Fibroblast of the aortic adventitia (primary cell): ENCODE data around the gene GNPNAT1. TPM values are rescaled to one million over a fixed set of nuclear protein-coding genes. Genes with fewer than 3 reads are reported as not detected.

Experiments
- DNase-seq: peaks from one replicate; pipeline ENCODE4 v3.0.0-alpha.2; 2010; ENCODE audit warnings: low read depth
- H3K4me3 ChIP-seq: 2 replicates; pipeline ENCODE4 v1.5.1; 2011; ENCODE audit warnings: low read depth, mild to moderate bottlenecking, control low read depth, low read length, moderate library complexity
- total RNA-seq: library from RNA; depleted of rRNA; stranded (reverse); fragments of >200 nt; gene quantifications from 2 replicates; pipeline ENCODE4 v1.2.3, GENCODE V29; 2012; ENCODE audit warnings: low replicate concordance
- TF ChIP-seq, protein P1 (sequence below): IDR thresholded peaks from 2 replicates; pipeline ENCODE4 v1.5.1; 2011; ENCODE audit warnings: mild to moderate bottlenecking, low read length, control low read depth, inconsistent platforms; ENCODE audit not compliant: insufficient read depth

The GNPNAT1 gene
- total RNA-seq: 26.6 and 59.9 TPM in 2 replicates

DNA sequence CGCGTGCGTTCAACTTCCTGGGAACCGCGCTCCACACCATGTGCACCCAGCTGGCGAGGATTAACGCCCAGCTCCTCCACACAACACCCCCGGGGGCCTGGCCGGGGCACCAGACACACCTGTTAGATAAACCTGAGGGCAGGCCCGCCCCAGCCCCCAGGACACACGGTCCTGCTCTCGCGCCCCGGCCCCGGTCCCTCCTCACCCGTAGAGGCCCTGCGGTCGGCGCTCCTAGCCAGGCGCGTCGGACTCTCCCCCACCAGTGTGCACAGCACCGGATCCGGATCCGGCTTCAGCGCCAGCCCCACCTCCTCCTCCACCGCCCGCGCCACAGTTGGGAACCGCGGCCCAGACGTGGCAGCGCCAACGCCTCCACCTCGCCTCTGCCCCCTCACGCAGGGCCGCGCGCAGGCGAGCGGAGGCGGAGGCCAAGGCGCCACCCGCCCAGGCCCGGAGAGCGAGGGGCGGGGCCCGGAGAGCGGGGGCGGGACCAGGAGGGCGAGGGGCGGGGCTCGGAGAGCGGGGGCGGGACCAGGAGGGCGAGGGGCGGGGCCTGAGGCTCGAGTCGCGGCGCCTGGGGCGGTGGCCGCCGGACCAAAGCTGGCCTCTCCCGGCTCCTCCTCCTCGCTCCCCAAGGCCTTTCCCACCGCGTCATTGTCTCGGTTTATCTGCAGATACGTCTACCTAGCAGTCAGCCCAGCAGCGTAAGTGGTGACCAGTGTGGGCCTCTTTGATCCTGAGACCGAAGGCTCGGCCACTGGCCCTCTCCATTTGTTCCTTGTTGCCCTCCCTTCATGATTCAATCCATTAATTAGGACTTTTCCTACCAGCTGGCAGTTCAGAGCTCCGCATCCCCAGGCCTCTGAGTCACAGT, at the start of gene GNPNAT1:
Gene GNPNAT1, minus strand, starts transcription at position 385 of the 874 bp plus-strand sequence. CDS start 6,957 bp downstream, outside the sequence.
- DNase-seq: peak; percentile 91
- H3K4me3 ChIP-seq: peak within 1 kb of the TSS; percentile 87
- TF ChIP-seq, protein P1, sequence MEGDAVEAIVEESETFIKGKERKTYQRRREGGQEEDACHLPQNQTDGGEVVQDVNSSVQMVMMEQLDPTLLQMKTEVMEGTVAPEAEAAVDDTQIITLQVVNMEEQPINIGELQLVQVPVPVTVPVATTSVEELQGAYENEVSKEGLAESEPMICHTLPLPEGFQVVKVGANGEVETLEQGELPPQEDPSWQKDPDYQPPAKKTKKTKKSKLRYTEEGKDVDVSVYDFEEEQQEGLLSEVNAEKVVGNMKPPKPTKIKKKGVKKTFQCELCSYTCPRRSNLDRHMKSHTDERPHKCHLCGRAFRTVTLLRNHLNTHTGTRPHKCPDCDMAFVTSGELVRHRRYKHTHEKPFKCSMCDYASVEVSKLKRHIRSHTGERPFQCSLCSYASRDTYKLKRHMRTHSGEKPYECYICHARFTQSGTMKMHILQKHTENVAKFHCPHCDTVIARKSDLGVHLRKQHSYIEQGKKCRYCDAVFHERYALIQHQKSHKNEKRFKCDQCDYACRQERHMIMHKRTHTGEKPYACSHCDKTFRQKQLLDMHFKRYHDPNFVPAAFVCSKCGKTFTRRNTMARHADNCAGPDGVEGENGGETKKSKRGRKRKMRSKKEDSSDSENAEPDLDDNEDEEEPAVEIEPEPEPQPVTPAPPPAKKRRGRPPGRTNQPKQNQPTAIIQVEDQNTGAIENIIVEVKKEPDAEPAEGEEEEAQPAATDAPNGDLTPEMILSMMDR: no peak

DNA sequence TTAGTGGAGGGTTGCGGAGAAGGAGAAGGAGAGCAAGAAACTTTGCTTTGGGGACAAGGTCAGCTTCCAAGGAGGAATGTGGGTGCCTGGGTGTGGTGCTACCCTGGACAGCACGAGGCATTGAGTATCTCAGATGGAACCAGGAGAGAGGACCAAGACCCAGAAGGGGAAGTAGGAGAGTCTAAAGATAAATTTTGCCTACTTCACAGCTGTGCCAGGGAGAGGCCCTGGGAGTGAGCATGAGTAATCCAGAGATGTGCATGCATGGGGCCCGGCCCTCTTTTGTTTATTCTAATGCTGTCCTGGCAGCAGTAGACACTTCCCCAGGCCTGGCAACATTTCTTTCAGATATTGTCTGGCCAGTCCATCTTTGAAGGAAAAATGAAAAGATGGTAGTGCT, 49.5 kb upstream of the GNPNAT1 start:
- TF ChIP-seq, protein P1: no peak
- DNase-seq: peak; percentile 74
- no peak overlapping the region for H3K4me3 ChIP-seq

DNA sequence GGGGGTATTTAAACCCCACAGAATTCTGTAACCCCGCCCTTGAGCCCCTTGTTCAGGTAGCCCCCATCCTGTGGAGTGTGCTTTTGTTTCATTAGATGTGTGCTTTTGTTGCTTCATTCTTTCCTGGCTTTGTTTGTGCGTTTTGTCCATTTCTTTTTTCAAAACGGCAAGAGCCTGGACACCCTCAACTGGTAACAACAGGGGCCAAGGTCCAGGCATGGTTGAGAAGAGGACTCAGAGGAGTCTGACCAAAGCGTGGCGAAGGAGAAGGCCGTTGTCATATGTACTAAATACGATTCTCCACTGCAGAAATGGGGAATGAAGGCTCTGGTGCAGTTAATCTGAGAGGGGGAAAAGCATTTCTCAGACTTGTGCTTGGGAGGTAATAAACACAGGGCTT, 46.0 kb upstream of the GNPNAT1 start:
- DNase-seq: no peak
- no peak overlapping the region for H3K4me3 ChIP-seq
- TF ChIP-seq, protein P1: no peak

DNA sequence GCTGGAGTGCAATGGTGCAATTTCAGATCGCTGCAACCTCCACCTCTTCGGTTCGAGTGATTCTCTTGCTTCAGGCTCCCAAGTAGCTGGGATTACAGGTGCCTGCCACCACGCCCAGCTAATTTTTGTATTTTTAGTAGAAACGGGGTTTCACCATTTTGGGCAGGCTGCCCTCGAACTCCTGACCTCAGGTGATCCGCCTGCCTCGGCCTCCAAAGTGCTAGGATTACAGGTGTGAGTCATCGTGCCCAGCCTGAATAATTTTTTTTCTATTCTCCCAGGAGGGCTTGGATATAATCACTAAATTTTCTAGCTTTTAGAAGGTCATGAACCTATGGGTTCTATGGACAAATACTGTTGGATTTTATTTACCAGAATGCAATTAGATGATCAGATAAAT, 44.7 kb upstream of the GNPNAT1 start:
- TF ChIP-seq, protein P1: no peak
- no peak overlapping the region for H3K4me3 ChIP-seq
- no peak for DNase-seq

- DNase-seq: peak; percentile 64
- TF ChIP-seq, protein P1: no peak
- no peak overlapping the region for H3K4me3 ChIP-seq
These were observed 43.9 kb upstream of the GNPNAT1 start for GRCh38 chr14:52835122-52835903.

GRCh38 chr14:52834440-52834842, 43.0 kb upstream of the GNPNAT1 start:
- TF ChIP-seq, protein P1: no peak
- no peak overlapping the region for H3K4me3 ChIP-seq
- peak; percentile 88 for DNase-seq
